LNCaP clone FGC (cell line): ENCODE data around the gene ITGAE.
"Not testable (repeated sequence)": the region's sequence is repeated elsewhere in the genome, so short reads cannot be mapped to it uniquely, and the experiment has no call there.

ENCODE experiments used
- DNase-seq: peaks from one replicate; pipeline ENCODE4 v3.0.0-alpha.2; 2011; ENCODE audit warnings: low read depth
- H3K4me3 ChIP-seq: 2 replicates; pipeline ENCODE4 v1.5.1; 2011; ENCODE audit warnings: mild to moderate bottlenecking, low read depth, low read length, control low read depth
- CTCF ChIP-seq: IDR thresholded peaks from 2 replicates; pipeline ENCODE4 v1.5.1; 2012; ENCODE audit warnings: mild to moderate bottlenecking; ENCODE audit not compliant: control insufficient read depth, insufficient read depth; ENCODE audit errors: extremely low read depth

The ITGAE gene

GRCh38 chr17:3704931-3705717 lies 95.9 kb downstream of the ITGAE start:
- no peak for DNase-seq
- no peak for TF ChIP-seq CTCF

GRCh38 chr17:3702041-3702539 lies 98.9 kb downstream of the ITGAE start:
- not testable (repeated sequence) for DNase-seq, H3K4me3 ChIP-seq

More at GRCh38 chr17:3704931-3705717, 95.9 kb downstream of the ITGAE start:
- H3K4me3 ChIP-seq: no peak overlapping the region

- DNase-seq: no peak
- H3K4me3 ChIP-seq: no peak overlapping the region
- TF ChIP-seq CTCF: no peak
These were observed 101.0 kb downstream of the ITGAE start for GRCh38 chr17:3699951-3700350.

GRCh38 chr17:3698139-3698538 lies 102.8 kb downstream of the ITGAE start:
- no peak overlapping the region for H3K4me3 ChIP-seq
- no peak for TF ChIP-seq CTCF
- no peak for DNase-seq

- no peak for DNase-seq
- TF ChIP-seq CTCF: no peak
- H3K4me3 ChIP-seq: no peak overlapping the region
These were observed 103.9 kb downstream of the ITGAE start for GRCh38 chr17:3697103-3697476.

GRCh38 chr17:3695723-3696411 lies 105.1 kb downstream of the ITGAE start, which contains the start of gene P2RX5:
Gene P2RX5, minus strand, starts transcription at chr17:3696155. Its CDS starts 150 bp downstream, at chr17:3696005.
- DNase-seq: no peak
- no peak for TF ChIP-seq CTCF
- H3K4me3 ChIP-seq: peak within 1 kb of the TSS; percentile 50

- peak overlapping the region; percentile 50 for H3K4me3 ChIP-seq
- no peak for TF ChIP-seq CTCF
- DNase-seq: no peak
These were observed 105.8 kb downstream of the ITGAE start for GRCh38 chr17:3695129-3695722.
